Measurements from ENCODE around the gene HDAC4. TPM values are rescaled to one million over a fixed set of nuclear protein-coding genes. Genes with fewer than 3 reads are reported as not detected.

Gene HDAC4
- total RNA-seq, 2 donors from 2014 or later: 8.1 to 20.1 TPM

- H3K36me3 ChIP-seq: peaks cover 43% of the 10 kb centered on the region
- no peaks in the 10 kb centered on the region for H3K27me3 ChIP-seq
- H3K9me3 ChIP-seq: no peaks in the 10 kb centered on the region
- H3K4me1 ChIP-seq: no peaks in the 10 kb centered on the region
- DNase-seq (ENCODE audit: low spot score): no peak
- H3K27ac ChIP-seq: no peak overlapping the region
- H3K4me3 ChIP-seq: no peak overlapping the region
- TF ChIP-seq, protein P1, sequence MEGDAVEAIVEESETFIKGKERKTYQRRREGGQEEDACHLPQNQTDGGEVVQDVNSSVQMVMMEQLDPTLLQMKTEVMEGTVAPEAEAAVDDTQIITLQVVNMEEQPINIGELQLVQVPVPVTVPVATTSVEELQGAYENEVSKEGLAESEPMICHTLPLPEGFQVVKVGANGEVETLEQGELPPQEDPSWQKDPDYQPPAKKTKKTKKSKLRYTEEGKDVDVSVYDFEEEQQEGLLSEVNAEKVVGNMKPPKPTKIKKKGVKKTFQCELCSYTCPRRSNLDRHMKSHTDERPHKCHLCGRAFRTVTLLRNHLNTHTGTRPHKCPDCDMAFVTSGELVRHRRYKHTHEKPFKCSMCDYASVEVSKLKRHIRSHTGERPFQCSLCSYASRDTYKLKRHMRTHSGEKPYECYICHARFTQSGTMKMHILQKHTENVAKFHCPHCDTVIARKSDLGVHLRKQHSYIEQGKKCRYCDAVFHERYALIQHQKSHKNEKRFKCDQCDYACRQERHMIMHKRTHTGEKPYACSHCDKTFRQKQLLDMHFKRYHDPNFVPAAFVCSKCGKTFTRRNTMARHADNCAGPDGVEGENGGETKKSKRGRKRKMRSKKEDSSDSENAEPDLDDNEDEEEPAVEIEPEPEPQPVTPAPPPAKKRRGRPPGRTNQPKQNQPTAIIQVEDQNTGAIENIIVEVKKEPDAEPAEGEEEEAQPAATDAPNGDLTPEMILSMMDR (IDR thresholded peaks at IDR 0.05): no peak
Measured at GRCh38 chr2:239077260-239077659, 323.6 kb downstream of the HDAC4 start.

GRCh38 chr2:239075918-239076758, 324.7 kb downstream of the HDAC4 start:
- H3K27ac ChIP-seq: no peak overlapping the region
- no peaks in the 10 kb centered on the region for H3K4me1 ChIP-seq
- TF ChIP-seq, protein P1 (IDR thresholded peaks at IDR 0.05): no peak
- DNase-seq (ENCODE audit: low spot score): no peak
- H3K27me3 ChIP-seq: no peaks in the 10 kb centered on the region
- peaks cover 42% of the 10 kb centered on the region for H3K36me3 ChIP-seq
- no peak overlapping the region for H3K4me3 ChIP-seq
- no peaks in the 10 kb centered on the region for H3K9me3 ChIP-seq

DNA sequence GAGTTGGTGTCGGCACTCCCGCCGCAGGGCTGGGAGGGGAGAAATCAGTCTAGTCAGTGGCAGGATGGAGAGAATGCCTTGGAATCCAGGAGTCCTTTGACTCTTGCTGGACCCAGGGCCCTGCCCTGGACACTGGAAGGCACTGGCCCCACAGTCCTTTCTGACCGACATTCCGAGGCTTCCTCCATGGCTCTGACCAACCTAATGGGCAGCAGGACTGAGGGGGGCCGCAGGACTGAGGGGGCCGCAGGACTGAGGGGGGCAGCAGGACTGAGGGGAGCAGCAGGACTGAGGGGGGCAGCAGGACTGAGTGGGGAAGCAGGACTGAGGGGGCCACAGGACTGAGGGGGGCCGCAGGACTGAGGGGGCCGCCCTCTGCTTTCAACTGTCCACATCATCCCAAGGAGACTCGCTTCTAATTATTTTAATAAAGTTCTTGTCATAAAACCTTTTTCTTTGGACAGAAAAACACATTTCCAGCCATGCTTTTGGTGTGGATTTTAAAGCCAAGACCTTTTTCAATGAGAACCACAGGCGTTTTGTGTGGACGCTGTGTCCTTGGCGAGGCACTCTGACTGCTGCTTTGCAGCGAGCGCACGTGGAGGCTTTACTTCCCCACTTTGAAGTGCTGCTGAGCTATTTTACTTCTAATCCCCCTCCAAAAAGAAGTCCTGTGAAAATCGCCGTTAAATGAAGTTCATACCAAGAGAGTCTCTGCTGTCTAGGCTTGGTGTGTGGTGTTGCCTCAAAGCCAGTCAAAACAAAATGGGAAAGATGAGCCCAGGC, 326.9 kb downstream of the HDAC4 start:
- Histone ChIP-seq H3K36me3 (peaks cover 20% of the 10 kb centered on the region), H3K27me3 (no peaks in the 10 kb centered on the region), H3K4me3 (no peak overlapping the region), H3K9me3 (no peaks in the 10 kb centered on the region), H3K27ac (no peak overlapping the region), H3K4me1 (no peaks in the 10 kb centered on the region)
- no peak for DNase-seq (ENCODE audit: low spot score)
- TF ChIP-seq, protein P1 (IDR thresholded peaks at IDR 0.05): no peak

- peak overlapping the region in 1 of 2 donors; percentile 55 for H3K27ac ChIP-seq
- H3K36me3 ChIP-seq: peaks cover 15% of the 10 kb centered on the region
- no peak overlapping the region for H3K4me3 ChIP-seq
- H3K9me3 ChIP-seq: no peaks in the 10 kb centered on the region
- H3K27me3 ChIP-seq: no peaks in the 10 kb centered on the region
- no peak for DNase-seq (ENCODE audit: low spot score)
- no peaks in the 10 kb centered on the region for H3K4me1 ChIP-seq
- TF ChIP-seq, protein P1 (IDR thresholded peaks at IDR 0.05): no peak
Measured at GRCh38 chr2:239073270-239073669, 327.6 kb downstream of the HDAC4 start.

DNA sequence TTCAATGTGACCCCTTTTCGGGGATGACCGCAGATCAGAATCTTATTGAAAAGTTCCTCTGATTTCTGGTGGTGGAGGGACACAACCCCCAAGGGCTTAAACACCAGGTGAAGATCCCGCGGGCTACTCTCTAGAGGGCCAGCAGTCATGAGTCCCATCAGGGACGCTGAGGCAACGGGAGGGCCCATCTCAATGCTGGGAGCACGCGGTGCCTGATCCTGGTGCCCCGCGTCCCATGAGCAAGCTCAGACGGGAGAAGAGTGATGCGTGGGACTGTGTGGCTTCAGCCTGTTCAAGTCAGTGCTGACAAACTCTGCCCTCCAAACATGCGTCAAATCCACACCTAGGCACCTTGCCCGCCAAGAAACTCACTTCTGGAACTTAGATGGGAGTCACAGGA, 328.0 kb downstream of the HDAC4 start:
- Histone ChIP-seq H3K27me3 (no peaks in the 10 kb centered on the region), H3K4me1 (no peaks in the 10 kb centered on the region), H3K27ac (peak overlapping the region in 1 of 2 donors; percentile 55), H3K4me3 (no peak overlapping the region), H3K36me3 (peaks cover 20% of the 10 kb centered on the region), H3K9me3 (no peaks in the 10 kb centered on the region)
- DNase-seq (ENCODE audit: low spot score): no peak
- TF ChIP-seq, protein P1 (IDR thresholded peaks at IDR 0.05): no peak

All from right atrium auricular region (tissue), 2 donors.